HG02642 (cell line): ENCODE measurements around the gene ANK2.

ENCODE experiments used
- ATAC-seq: cut with Tn5 transposase; IDR thresholded peaks from one replicate; pipeline ENCODE4 v1.9.1; 2021; ENCODE audit warnings: mild to moderate bottlenecking; ENCODE audit not compliant: unreplicated experiment, poor library complexity

Gene ANK2

DNA sequence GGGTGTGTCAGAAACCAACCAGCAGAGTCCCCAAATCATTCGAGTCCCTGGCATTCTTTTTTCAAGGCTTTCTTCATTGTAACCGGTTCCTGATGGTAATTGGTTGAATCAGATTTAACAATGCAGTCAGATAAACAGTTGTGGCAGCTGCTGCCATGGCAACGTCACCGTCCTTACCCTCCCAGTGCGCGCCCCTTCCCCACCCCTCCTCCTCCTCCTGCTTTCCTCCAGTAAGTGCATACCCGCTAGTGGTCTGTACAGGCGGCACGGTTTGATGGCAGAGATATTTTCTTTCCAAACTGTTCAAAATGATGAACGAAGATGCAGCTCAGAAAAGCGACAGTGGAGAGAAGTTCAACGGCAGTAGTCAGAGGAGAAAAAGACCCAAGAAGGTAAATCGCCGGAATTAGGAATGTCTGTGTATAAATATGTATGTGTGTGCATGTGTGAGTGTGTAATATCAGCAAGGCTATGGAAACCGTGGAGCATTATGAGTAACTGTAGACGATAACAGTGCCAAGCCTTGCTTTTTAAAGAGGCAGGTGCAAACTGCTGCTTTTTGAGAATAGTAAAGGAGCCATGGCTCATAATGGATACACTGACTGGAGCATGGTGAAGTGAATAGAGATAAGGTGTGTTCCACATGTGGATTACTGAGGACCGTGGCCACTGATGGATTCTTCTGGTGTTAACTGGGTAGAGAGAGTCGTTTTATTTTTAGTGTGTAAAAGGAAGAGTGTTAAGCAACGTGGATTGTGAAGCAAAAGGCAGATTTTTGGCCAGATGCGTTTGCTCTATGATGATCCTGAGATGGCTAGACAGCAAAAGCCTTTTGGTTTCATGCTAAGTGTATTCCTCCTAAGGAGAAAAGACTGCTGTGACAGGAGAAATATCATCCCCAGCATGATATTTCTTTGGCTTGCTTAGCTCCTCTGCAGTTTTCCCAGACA, at the start of gene ANK2:
ANK2 (plus strand) TSS at position 233 of the 950 bp plus-strand sequence; CDS start at position 309, 76 bp downstream.
- ATAC-seq = no peak

DNA sequence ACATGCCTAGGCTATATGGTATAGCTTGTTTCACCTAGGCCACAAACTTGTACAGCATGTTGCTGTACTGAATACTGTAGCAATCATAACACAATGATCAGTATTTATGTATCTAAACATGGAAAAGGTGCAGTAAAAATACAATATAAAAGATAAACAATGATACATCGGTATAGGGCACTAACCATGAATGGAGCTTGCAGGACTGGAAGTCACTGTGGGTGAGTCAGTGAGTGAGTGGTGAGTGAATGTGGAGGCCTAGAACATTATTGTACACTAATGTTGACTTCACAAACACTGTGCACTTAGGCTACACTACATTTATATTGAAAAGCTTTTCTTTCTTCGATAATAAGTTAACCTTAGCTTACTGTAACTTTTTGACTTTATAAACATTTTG, 45.6 kb upstream of the ANK2 start:
- no peak for ATAC-seq

DNA sequence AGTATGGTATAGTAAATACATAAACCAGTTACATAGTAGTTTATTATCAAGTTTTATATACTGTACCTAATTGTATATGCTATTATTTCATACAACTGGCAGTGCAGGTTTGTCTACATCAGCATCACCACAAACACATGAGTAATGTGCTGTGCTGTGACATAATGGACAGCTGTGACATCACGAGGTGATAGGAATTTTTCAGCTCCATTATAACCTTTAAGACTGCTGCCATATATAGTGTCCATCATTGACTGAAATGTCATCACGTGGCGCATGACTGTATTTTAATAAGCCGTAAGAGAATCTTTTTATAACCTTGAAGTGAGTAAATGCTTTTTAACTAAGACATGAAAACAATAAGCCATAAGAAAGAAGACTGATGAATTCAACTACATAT, 44.8 kb upstream of the ANK2 start:
- ATAC-seq = no peak

DNA sequence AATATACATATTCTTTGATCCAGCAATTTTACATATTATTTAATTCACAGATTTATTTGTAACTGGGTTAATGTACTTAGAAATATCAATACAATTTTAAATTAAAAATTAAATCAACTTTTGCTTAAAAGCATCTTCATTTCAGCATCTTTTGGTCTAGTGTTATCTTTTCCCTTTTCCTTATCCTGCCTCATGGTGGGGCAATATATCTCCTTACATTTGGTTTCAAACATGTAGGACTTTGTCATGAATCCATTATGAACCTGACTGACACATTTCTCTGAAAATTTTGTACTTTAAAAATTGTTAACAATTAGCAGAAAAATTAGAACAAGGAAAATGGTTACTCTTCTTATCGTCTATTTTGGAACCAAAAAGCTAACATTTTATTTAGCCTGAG, 42.8 kb upstream of the ANK2 start:
- ATAC-seq = no peak

DNA sequence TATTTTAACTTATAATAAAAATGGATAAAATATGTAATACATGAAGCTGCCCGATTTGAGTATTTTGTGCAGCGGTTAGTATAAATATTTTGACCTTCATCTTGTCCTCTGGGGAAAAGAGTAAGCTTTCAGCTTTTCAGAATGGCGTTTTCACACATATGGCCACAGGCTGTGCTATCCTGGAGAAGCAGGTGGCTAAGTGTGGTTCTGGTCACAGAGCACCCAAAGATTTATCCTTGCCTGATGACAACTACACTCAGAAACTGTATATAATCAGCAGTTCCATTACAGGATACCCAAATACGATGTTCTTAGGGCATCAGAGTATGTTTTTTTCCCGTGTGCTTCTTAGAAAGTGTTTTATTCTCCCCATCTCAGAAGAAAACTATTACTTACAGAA, 42.3 kb upstream of the ANK2 start:
- ATAC-seq = no peak

DNA sequence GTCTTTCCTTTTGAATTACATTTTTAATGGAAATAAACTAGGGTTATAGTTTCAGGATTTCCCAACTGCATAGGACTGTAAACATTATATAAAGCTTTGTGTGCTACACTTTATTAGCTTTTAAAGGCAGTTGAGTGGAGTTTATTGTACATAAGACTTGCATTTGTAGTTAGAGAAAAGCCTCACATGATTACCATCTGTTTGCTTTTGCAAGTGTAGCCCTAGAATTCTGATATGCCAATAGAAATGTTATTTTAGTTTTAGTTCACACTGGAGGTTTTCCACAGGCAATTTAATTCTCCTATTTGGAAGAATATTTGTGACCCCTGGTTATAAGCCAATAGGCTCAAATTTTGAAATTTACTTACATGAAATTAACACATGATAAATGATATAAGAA, 41.3 kb upstream of the ANK2 start:
- ATAC-seq = no peak

DNA sequence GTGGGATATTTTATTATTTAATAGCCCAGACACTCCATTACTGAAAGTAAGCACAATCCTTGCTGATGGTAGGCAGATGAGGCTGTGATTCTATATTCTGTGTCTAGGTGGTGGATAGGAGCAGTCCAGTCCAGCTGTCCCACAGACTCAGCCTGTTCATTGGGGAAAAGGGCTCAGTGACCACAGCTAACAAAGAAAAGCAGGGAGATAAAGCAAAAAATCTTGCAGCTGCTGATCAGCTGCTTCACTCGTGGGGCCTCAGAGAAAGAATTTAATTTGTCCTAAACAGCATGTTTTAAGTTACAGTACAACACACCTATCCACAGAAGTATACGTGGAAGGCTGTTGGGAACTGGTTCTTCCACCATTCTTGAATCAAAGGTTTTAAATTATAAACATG, 40.7 kb upstream of the ANK2 start:
- ATAC-seq = no peak

DNA sequence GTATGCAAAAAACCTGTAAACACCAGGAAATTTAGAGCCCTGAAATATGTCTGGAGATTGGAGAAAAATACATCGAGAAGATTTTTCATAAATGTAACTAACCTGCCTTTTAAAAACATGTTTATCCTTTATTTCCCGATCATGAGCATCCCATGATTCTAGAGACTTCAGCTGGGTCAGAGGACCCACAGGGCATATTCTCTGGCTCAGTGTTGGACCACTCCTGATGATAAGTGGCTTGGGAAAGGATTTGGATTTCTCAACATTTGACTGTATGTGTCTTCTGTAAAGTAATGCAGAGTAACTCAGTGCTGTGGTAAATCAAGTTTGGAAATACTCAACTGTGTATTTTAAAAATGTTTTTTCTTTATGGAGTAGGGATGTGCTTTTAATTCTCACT, 40.0 kb upstream of the ANK2 start:
- no peak for ATAC-seq

DNA sequence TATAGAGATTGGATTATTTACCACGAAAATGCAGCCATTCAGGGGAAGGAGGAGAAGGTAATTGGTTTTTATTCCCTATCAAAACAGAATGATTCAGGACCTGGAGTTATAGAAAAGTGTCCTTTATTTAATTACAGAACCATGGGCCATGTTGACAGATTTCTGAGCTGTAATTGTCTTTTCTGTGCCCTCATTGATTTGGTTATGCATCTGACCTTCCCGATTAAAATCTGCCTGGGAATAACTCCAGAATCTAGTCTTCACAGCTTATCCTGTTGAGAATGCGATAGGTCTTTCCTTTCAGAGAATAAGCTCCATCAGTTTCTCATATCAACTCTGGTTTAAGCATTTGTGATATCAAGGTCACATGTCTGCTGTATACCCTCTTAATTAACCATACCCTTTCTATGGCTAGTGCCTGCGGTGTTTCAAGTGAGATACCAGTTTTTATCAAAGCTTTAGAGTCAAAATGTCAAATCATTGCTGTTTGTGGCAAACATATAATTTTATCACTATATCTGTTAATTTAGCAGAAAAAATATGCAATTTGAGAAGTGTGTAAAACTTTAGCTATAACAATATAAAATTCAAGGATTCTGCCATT, 37.2 kb upstream of the ANK2 start:
- no peak for ATAC-seq

DNA sequence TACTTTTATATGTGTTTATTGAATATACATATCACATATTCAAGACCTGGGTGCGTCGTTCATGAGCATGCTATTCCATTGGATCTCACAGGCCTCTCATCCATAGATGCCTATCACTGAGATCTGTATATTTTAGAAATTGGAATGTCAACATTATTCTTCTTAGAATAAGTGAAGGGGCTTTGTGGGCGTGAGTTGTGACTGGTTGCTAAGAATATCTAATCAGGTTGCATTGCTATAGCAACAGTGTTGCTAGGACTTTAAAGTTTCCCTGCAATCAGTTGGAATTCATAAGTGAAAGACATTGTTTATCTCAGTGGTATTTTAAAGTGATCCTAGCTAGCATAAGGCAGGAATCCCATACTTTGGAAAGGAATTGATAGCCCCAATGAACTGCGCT, 36.7 kb upstream of the ANK2 start:
- ATAC-seq = no peak

DNA sequence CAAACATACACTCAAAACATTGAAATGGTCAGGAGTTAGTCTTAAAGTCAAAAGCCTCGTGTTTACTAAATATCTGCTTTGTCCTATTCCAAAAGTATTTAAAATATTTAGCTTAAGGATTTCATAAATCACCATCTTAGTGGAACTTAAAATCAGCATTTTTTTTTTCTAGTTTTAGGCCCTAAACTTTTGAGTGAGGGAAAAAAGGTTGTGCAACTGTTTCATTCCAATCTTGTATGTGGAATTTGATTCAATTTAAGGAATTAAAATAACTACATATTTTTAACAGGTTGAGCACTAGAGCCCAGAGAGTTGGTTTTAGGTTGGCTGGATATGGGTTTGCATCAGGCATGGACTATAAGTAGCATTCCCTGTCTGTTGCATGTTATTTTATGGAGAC, 35.7 kb upstream of the ANK2 start:
- no peak for ATAC-seq

DNA sequence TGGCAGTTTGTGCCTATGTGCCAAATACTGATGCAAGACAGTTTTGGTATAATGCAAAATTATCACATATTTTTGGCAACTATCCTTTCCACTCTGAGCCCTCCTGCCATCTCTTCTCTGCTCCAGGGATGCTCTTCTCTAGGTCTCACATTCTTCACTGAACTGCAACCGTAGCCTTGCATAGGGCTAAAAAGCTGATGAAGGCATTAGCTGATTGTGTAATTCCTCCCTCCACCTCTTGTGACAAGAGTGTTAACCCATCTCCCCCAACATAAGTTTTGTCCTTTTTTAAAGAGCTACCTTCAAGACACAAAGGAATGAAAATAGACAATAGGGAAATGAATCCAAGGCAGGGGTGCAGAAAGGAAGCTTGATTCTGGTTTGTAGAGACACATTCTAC, 33.1 kb upstream of the ANK2 start:
- no peak for ATAC-seq

DNA sequence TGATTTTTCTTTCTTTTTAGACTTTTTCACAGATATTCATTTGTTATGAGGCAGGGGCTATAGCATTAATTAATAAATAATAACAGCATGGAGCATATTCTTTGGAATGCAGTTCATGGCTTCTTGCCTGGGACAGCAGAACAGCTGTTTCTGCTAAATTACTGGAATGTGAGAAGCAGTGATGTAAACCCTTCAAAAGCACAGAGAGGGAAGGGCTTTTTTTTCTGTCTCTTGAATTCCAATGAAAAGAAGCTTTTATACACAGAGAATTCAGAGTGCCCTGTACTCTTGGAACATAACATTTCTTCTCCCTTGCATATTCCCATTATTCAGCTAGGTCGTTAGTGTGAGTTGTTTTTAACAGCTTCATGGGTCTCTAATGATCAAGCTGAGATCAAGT, 28.5 kb upstream of the ANK2 start:
- no peak for ATAC-seq

DNA sequence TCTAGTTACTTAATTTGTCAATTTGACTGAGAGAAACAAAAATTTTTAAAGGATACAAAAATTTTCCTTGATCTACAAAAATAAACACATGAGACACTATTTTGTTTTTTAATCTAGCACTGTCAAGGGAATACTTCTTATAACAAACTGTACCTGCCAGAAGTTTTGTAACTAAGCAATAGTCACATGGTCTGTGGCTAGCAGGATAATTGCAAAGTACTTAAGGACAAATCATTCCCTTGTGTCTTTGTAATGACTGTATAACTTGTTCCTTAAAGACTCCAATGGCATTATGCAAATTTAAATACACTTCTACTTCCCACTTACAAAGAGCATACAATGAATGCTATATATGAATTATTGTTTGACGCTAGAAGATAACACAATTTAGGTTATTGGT, 25.1 kb upstream of the ANK2 start:
- no peak for ATAC-seq

DNA sequence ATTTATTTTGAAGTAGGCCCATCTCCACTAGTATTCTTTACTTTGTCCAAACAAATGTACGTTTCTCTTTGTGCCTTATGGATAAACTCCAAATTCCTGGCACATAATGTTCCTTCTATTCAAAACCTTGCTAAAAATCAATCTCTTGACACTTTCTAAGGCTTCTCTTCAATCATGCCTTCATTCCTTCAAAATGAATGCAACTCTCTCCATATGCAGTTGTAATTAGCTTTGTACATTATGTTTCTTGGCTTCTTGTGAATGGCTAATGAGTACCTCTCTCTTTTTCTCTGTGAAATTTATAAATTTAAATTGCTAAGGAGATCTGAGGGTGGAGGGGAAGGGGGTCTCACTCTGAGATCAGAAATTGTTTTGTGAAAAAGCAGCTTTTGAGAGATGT, 24.0 kb upstream of the ANK2 start:
- ATAC-seq = no peak

DNA sequence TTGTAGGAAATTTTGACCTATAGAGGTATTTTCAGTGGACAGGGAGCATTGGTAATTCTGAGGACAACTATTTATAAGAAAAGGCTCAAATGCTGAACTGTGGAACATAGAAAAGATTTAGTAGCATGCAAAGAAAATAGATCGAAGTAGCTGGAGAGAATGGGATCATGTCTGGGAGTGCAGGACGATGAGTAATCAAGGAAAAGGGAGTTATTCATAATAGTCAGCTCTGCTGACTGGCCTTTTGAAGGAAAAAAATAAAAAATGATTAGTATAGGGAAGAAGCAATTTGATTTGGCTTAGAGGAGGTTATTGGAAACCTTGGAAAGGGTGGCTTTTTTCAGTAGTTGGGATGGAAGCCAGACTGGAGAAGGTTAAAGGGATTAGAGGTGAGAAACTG, 22.9 kb upstream of the ANK2 start:
- ATAC-seq = no peak

DNA sequence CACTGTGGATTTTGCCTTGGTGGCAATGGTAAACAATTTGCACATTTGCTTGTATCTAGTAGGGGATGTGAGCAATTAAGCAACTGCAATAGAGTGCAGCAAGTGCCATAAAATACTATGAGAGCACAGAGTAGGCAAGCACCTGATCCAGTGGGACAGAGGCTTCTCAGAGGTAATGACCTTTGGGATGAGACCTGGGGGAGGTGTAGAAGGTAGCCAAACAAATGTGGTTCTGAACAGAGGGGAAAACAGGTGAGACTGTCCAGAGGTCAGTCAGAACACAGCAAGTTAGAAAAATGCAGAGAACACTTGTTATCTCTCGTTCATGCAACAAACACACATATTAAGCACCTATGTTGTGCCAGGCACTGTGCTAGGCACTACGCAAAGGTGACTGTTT, 21.4 kb upstream of the ANK2 start:
- no peak for ATAC-seq

DNA sequence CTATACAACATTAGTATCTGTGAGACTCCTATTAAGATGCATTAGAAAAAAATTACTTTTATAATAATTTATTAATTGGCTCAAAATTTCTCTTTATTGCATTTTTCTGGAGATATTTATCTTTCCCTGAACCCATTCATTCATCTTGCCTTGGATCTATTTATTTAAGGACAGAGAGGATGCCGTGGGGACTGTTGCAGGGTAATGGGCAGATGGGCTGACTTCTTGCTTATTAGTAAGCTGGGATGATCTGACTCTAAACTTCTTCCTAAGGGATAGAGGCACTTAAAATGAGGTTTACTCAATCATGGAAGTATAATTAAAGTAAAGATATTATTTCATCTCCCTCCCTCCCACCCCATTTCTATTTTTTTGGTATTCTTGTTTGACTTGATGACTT, 18.2 kb upstream of the ANK2 start:
- no peak for ATAC-seq

DNA sequence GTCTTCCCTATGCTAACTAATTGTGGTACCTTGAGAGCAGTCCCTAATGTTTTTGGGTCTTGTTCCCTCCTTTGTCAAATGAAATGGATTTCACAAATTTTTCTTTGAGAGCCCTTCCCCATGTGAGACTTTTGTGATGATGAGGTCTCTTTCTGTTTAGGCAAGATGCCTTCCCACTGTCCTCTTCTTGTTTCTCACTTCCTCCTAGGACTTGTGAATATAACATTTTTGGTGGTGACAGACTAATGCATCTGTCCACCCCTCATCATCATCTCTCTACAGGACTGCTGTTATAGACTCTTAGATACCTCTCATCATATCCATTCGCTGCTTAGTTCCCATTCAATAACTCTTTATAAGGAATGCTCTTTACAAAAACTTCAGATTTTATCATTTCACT, 8.7 kb upstream of the ANK2 start:
- peak; percentile 60 for ATAC-seq

DNA sequence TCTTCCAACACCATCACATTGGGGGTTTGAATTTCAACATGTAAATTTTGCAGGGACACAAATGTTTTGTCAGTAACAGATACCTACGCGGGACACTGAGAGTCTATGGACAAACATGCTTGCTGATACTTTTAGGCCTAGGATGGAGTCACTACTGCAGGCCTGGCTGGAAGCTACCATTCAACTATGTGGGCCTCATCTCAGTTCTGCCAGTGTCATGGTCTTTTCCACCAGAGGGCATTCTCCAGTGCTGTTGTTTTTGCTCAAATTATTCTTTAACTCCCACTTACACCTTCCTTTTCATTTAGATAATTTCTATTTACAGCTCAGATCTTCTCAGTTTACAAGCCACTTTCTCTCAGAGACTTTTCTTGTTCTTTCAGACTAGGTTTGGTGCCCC, 7.0 kb upstream of the ANK2 start:
- no peak for ATAC-seq

DNA sequence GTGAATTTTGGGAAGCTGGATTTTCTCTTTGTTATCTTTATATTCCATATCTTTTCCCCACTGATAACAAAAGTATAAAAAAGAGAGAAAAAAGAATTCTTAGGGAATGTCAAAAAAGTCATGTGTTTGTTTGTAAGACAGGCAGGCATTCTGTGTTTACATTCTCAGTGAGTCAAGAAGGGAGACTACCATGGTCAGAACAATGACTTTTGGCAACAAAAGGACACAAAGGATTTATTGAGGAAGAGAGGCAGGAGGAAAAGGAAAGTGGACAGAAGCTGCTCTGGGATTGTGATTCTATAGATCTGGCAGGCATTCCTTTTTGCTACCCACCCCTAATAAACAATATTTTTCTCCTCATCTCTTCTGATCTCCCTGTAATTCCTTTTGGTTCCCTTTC, 5.9 kb upstream of the ANK2 start:
- ATAC-seq = no peak

DNA sequence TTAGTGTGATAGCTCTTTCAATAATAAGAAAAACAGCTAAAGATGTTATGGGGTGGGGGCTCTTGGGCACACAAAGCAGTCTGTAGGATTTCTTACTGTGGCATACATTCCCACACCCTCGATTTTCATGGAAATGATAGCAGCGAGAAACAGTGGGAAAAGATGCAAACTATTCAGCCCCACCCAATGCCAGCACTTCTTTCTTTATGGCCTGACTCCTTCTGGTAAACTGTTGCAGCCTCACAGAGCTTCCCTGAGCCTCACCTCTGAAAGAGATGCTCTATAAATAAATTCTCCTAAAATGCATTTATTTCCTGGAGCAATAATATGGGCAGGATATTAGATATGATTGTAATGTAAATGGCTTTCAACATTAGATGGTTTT, 910 bp downstream of the ANK2 start:
- ATAC-seq = no peak
